Measurements from ENCODE around the gene SHISA5. TPM values are rescaled to one million over a fixed set of nuclear protein-coding genes. Genes with fewer than 3 reads are reported as not detected.

SHISA5 gene
- total RNA-seq, 1 experiment from 2014 or later, result 137 TPM

GRCh38 chr3:48466386-48467109, 37.4 kb downstream of the SHISA5 start:
- TF ChIP-seq ZNF532 (CRISPR knock-in tag; IDR thresholded peaks at IDR 0.05; ENCODE audit: borderline replicate concordance), result no peak
- TF ChIP-seq STAT6 (CRISPR knock-in tag; conservative IDR thresholded peaks at IDR 0.05; ENCODE audit: low read depth), result no peak
- no peak for TF ChIP-seq TEAD1 (CRISPR knock-in tag; IDR thresholded peaks at IDR 0.05)
- ChIA-PET POLR2A (interaction anchor here (0.6 to 1.7 kb wide), 4 partner anchors 8 to 82 kb away, joined by 3 to 7 read pairs (median 3); partner anchors contain the start of gene ATRIP), CTCF (interaction anchor here (0.8 to 3.0 kb wide), 8 partner anchors 8 to 170 kb away, joined by 4 to 23 read pairs (median 10); partner anchors contain the start of gene PFKFB4)
- Mint-ChIP-seq H3K9me3 (no peaks in the 10 kb centered on the region), H3K36me3 (peaks cover 19% of the 10 kb centered on the region; the same call in 1 of the 2 replicates), H3K4me3 (no peak overlapping the region), H3K27me3 (ENCODE audit: low read depth) (no peaks in the 10 kb centered on the region), H3K27ac (peak overlapping the region; percentile 97), H3K4me1 (peaks cover 21% of the 10 kb centered on the region)
- no peak for ATAC-seq
- no peak for DNase-seq (ENCODE audit: low spot score)

GRCh38 chr3:48465531-48466378, 38.2 kb downstream of the SHISA5 start:
- Mint-ChIP-seq H3K4me1 (peaks cover 21% of the 10 kb centered on the region), H3K9me3 (no peaks in the 10 kb centered on the region), H3K4me3 (peak overlapping the region; percentile 7), H3K27me3 (ENCODE audit: low read depth) (no peaks in the 10 kb centered on the region), H3K27ac (peak overlapping the region; percentile 97), H3K36me3 (peaks cover 25% of the 10 kb centered on the region)
- POLR2A ChIA-PET, result interaction anchor here (0.9 to 2.1 kb wide), 3 partner anchors 19 to 82 kb away, joined by 3 to 8 read pairs (median 7); partner anchors contain the start of gene ATRIP
- CTCF ChIA-PET, result interaction anchor here (0.8 to 3.0 kb wide), 7 partner anchors 7 to 91 kb away, joined by 5 to 23 read pairs (median 11); partner anchors contain the start of gene PFKFB4
- DNase-seq (ENCODE audit: low spot score) (peak; percentile 92), ATAC-seq (peak; percentile 94)
- TF ChIP-seq PRDM15 (CRISPR knock-in tag; IDR thresholded peaks at IDR 0.05) (peak; percentile 42), ZNF532 (CRISPR knock-in tag; IDR thresholded peaks at IDR 0.05; ENCODE audit: borderline replicate concordance) (peak; percentile 23; the same call in 1 of the 2 replicates), TEAD1 (CRISPR knock-in tag; IDR thresholded peaks at IDR 0.05) (0 out of 2 replicates have a peak, but pooled peaks have one; percentile 59), ZNF671 (CRISPR knock-in tag; IDR thresholded peaks at IDR 0.05) (no peak), USF1 (CRISPR knock-in tag; IDR thresholded peaks at IDR 0.05) (peak; percentile 52; the same call in 1 of the 2 replicates), HMGXB4 (CRISPR knock-in tag; IDR thresholded peaks at IDR 0.05) (0 out of 2 replicates have a peak, but pooled peaks have one; percentile 18), USF2 (CRISPR knock-in tag; IDR thresholded peaks at IDR 0.05) (0 out of 2 replicates have a peak, but pooled peaks have one; percentile 45), PRRX2 (CRISPR knock-in tag; IDR thresholded peaks at IDR 0.05) (0 out of 2 replicates have a peak, but pooled peaks have one; percentile 43)
